Stimulated activated CD4-positive, alpha-beta T cell treated with anti-CD3 and anti-CD28 coated beads, TNF-alpha, amount 100 ng/mL, for 24 hours (primary cell): ENCODE data around the gene NOSTRIN.
"Not testable (repeated sequence)": the region's sequence is repeated elsewhere in the genome, so short reads cannot be mapped to it uniquely, and the experiment has no call there.

ENCODE experiments used
- DNase-seq, 3 experiments: peaks; one replicate each; pipeline ENCODE4 v3.0.0-alpha.2; 2020; ENCODE audit warnings: low read depth in 3 of 3

NOSTRIN gene

GRCh38 chr2:168882163-168882562, 79.7 kb downstream of the NOSTRIN start:
- DNase-seq, result not testable (repeated sequence)

GRCh38 chr2:168884975-168885374, 82.5 kb downstream of the NOSTRIN start:
- DNase-seq, result no peak

- no peak for DNase-seq
Observed at GRCh38 chr2:168889635-168890005, 87.2 kb downstream of the NOSTRIN start.

GRCh38 chr2:168890006-168890782, 87.8 kb downstream of the NOSTRIN start, which contains the start of gene SPC25:
Gene SPC25 (minus strand): TSS chr2:168890430. CDS start chr2:168889519, 911 bp downstream.
- DNase-seq, result peak; percentile 64 to 89 (median 76)

- no peak for DNase-seq
Observed at GRCh38 chr2:168892327-168892726, 89.9 kb downstream of the NOSTRIN start.

GRCh38 chr2:168894101-168894500, 91.7 kb downstream of the NOSTRIN start:
- no peak for DNase-seq

GRCh38 chr2:168894720-168895119, 92.3 kb downstream of the NOSTRIN start:
- no peak for DNase-seq

- DNase-seq, result no peak
Observed at GRCh38 chr2:168895771-168896170, 93.3 kb downstream of the NOSTRIN start.

GRCh38 chr2:168896783-168897182, 94.3 kb downstream of the NOSTRIN start:
- no peak for DNase-seq

GRCh38 chr2:168897449-168897848, 95.0 kb downstream of the NOSTRIN start:
- no peak for DNase-seq

GRCh38 chr2:168901003-168901402, 98.6 kb downstream of the NOSTRIN start, which contains the start of gene G6PC2:
Gene G6PC2 (plus strand): TSS chr2:168901291. CDS start chr2:168901332, 41 bp downstream.
- no peak for DNase-seq

- no peak for DNase-seq
Observed at GRCh38 chr2:168903888-168904287, 101.5 kb downstream of the NOSTRIN start.

- DNase-seq, result no peak
Observed at GRCh38 chr2:168904358-168904757, 101.9 kb downstream of the NOSTRIN start.

GRCh38 chr2:168907940-168908662, 105.7 kb downstream of the NOSTRIN start:
- no peak for DNase-seq

GRCh38 chr2:168910330-168910729, 107.9 kb downstream of the NOSTRIN start:
- DNase-seq, result no peak

- DNase-seq, result no peak
Observed at GRCh38 chr2:168912466-168912865, 110.0 kb downstream of the NOSTRIN start.

- no peak for DNase-seq
Observed at GRCh38 chr2:168912901-168913369, 110.5 kb downstream of the NOSTRIN start.

- DNase-seq, result no peak
Observed at GRCh38 chr2:168913495-168913894, 111.1 kb downstream of the NOSTRIN start.
